ENCODE data around the gene ZC3H10. TPM values are rescaled to one million over a fixed set of nuclear protein-coding genes. Genes with fewer than 3 reads are reported as not detected.

The ZC3H10 gene
- total and polyA plus RNA-seq, 12 donors = 2.2 to 15.0 (median 7.6) TPM

GRCh38 chr12:56097738-56098137 is 20.3 kb upstream of the ZC3H10 start:
- DNase-seq = no peak
- TF ChIP-seq CTCF (IDR thresholded peaks at IDR 0.05) (no peak), POLR2A (IDR thresholded peaks at IDR 0.05) (no peak)
- Histone ChIP-seq H3K27ac (no peak overlapping the region), H3K4me1 (replicated peaks in 1 of 2) (no peaks in the 10 kb centered on the region), H3K36me3 (replicated peaks in 1 of 2) (no peaks in the 10 kb centered on the region), H3K4me3 (no peak overlapping the region), H3K9me3 (replicated peaks in 1 of 3) (no peaks in the 10 kb centered on the region), H3K27me3 (no peaks in the 10 kb centered on the region)
- WGBS, 4 donors = 85 to 91% (median 90%) methylated on average over 6 of the region's 6 CpGs
- intact Hi-C loops (cut with DNase I) = no loop called here

- WGBS, 4 donors = 62 to 80% (median 76%) methylated on average over 3 of the region's 3 CpGs
- intact Hi-C loops (cut with DNase I) = no loop called here
Measured at GRCh38 chr12:56098592-56098991, 19.5 kb upstream of the ZC3H10 start.

GRCh38 chr12:56099787-56100186 is 18.3 kb upstream of the ZC3H10 start:
- no peaks in the 10 kb centered on the region for H3K27me3 ChIP-seq
- no peaks in the 10 kb centered on the region for H3K36me3 ChIP-seq (replicated peaks in 1 of 2)
- TF ChIP-seq POLR2A (IDR thresholded peaks at IDR 0.05) (no peak), CTCF (IDR thresholded peaks at IDR 0.05) (no peak)
- H3K4me1 ChIP-seq (replicated peaks in 1 of 2) = peaks cover 0 to 4% of the 10 kb centered on the region in 2 donors
- intact Hi-C loops (cut with DNase I) = loop anchor here in 1 of 2 donors (5.0 kb wide), 1 partner anchor 47 kb away; no protein-coding TSS in a partner anchor
- H3K9me3 ChIP-seq (replicated peaks in 1 of 3) = no peaks in the 10 kb centered on the region
- no peak overlapping the region for H3K27ac ChIP-seq
- WGBS, 4 donors = 82 to 90% (median 88%) methylated on average over 4 of the region's 4 CpGs
- no peak for DNase-seq
- H3K4me3 ChIP-seq = no peak overlapping the region

More at GRCh38 chr12:56098592-56098991, 19.5 kb upstream of the ZC3H10 start:
- peaks cover 0 to 3% of the 10 kb centered on the region in 2 donors for H3K4me1 ChIP-seq (replicated peaks in 1 of 2)
- no peak for TF ChIP-seq CTCF (IDR thresholded peaks at IDR 0.05)
- TF ChIP-seq POLR2A (IDR thresholded peaks at IDR 0.05) = no peak
- no peaks in the 10 kb centered on the region for H3K9me3 ChIP-seq (replicated peaks in 1 of 3)
- no peaks in the 10 kb centered on the region for H3K27me3 ChIP-seq
- H3K4me3 ChIP-seq = no peak overlapping the region
- H3K27ac ChIP-seq = no peak overlapping the region
- DNase-seq = no peak
- no peaks in the 10 kb centered on the region for H3K36me3 ChIP-seq (replicated peaks in 1 of 2)

- Histone ChIP-seq H3K4me1 (replicated peaks in 1 of 2) (peaks cover 9 to 15% of the 10 kb centered on the region in 2 donors), H3K27ac (no peak overlapping the region), H3K27me3 (no peaks in the 10 kb centered on the region), H3K36me3 (replicated peaks in 1 of 2) (no peaks in the 10 kb centered on the region), H3K4me3 (no peak overlapping the region), H3K9me3 (replicated peaks in 1 of 3) (no peaks in the 10 kb centered on the region)
- TF ChIP-seq POLR2A (IDR thresholded peaks at IDR 0.05) (no peak), CTCF (IDR thresholded peaks at IDR 0.05) (no peak)
- no peak for DNase-seq
- intact Hi-C loops (cut with DNase I) = loop anchor here in 1 of 2 donors (5.0 kb wide), 1 partner anchor 49 kb away; no protein-coding TSS in a partner anchor
- 86 to 92% (median 89%) methylated on average over 14 of the region's 14 CpGs for WGBS, 4 donors
Measured at GRCh38 chr12:56101045-56101444, 17.0 kb upstream of the ZC3H10 start.

All from adrenal gland (tissue), 12 donors.